Measurements from ENCODE around the gene TIPRL.

GRCh38 chr1:168243198-168243597, 64.4 kb downstream of the TIPRL start:
- TF ChIP-seq REST (IDR thresholded peaks at IDR 0.05) (no peak), ZFP36 (IDR thresholded peaks at IDR 0.05; ENCODE audit: borderline replicate concordance, partially characterized antibody) (no peak), POLR2A (IDR thresholded peaks at IDR 0.05; ENCODE audit: low read length) (no peak)

Measured in A549 (cell line).